Stimulated activated CD4-positive, alpha-beta T cell treated with anti-CD3 and anti-CD28 coated beads, Interleukin-1b, Interleukin-23, amount 100 ng/mL, for 4 hours (primary cell): ENCODE measurements around the gene RCN2.
"Not testable (repeated sequence)": the region's sequence is repeated elsewhere in the genome, so short reads cannot be mapped to it uniquely, and the experiment has no call there.

Experiments
- DNase-seq, 2 donors: peaks; one replicate each; pipeline ENCODE4 v3.0.0-alpha.2; 2020; ENCODE audit warnings: low read depth in 2 of 2

RCN2 gene, protein sequence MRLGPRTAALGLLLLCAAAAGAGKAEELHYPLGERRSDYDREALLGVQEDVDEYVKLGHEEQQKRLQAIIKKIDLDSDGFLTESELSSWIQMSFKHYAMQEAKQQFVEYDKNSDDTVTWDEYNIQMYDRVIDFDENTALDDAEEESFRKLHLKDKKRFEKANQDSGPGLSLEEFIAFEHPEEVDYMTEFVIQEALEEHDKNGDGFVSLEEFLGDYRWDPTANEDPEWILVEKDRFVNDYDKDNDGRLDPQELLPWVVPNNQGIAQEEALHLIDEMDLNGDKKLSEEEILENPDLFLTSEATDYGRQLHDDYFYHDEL

DNA sequence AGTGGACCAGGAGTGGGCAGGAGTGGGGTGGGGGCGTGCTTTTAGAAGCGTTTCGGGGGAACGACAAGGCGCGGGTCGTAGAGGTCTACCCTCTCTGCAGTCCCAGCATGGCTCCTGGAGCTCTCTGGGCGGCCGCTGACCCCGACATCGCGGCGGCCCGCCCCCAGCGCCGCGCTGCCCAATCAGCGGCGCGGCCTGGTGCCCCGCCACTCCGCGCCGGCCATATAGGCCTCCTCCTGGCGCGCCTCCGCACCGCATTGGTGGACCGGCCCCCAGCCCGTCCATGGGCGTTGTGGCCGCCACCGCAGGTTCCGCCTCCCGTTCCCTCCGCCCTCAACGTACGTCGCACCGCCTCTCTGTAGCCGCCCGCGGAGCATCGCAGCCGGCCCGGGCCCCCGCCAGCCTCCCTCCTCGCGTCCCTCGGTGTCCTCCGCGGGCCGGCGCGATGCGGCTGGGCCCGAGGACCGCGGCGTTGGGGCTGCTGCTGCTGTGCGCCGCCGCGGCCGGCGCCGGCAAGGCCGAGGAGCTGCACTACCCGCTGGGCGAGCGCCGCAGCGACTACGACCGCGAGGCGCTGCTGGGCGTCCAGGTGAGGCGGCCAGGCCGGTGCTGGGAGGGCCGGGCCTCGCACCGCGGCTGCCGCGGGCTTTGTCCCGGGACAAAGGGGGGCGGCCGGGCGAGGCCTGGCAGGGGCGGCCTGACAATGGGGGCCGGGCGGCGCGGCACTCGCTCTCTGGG lies at the start of gene RCN2:
Gene RCN2 (plus strand): TSS at position 353 of the 738 bp plus-strand sequence. CDS start 93 bp downstream, at position 446.
- peak; percentile 77 to 87 for DNase-seq

DNA sequence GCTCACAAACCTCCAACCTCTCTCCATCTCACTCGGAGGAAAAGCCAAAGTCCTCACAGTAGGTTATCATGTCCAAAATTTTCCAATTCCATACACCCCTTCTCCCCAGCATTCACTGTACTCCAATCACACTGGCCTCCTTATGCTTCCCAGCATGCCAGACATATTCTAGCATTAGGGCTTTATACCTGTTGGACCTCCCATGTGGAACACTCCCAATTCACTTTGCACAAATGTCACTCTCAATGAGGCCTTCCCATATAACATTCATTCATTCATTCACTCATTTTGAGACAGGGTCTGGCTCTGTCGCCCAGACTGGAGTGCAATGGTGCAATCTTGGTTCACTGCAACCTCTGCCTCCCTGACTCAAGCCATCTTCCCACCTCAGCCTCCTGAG lies 46.3 kb upstream of the RCN2 start:
- DNase-seq = no peak

DNA sequence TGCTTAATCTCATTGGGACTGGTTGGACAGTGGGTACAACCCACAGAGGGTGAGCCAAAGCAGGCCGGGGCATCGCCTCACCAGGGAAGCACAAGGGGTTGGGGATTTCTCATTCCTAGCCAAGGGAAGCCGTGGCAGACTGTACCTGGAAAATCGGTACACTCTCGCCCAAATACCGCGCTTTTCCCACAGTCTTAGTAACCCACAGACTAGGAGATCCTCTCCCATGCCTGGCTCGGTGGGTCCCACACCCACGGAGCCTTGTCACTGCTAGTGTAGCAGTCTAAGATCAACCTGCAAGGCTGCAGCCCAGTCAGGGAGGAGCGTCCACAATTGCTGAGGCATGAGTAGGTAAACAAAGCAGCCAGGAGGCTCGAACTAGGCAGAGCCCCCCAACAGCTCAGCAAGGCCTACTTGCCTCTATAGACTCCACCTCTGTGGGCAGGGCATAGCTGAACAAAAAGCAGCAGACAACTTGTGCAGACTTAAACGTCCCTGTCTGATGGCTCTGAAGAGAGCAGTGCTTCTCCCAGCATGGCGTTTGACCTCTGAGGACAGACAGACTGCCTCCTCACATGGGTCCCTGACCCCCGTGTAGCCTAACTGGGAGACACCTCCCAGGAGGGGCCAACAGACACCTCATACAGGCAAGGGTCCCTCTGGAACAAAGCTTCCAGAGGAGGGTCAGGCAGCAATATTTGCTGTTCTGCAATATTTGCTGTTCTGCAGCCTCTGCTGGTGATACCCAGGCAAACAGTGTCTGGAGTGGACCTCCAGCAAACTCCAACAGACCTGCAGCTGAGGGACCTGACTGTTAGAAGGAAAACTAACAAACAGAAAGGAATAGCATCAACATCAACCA lies 44.0 kb upstream of the RCN2 start:
- not testable (repeated sequence) for DNase-seq

DNA sequence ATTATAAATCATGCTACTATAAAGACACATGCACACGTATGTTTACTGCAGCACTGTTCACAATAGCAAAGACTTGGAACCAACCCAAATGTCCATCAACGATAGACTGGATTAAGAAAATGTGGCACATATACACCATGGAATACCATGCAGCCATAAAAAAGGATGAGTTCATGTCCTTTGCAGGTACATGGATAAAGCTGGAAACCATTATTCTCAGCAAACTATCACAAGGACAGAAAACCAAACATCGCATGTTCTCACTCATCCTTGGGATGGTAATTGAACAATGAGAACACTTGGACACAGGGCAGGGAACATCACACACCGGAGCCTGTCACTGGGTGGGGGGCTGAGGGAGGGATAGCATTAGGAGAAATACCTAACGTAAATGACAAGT lies 38.7 kb upstream of the RCN2 start:
- DNase-seq = not testable (repeated sequence)

DNA sequence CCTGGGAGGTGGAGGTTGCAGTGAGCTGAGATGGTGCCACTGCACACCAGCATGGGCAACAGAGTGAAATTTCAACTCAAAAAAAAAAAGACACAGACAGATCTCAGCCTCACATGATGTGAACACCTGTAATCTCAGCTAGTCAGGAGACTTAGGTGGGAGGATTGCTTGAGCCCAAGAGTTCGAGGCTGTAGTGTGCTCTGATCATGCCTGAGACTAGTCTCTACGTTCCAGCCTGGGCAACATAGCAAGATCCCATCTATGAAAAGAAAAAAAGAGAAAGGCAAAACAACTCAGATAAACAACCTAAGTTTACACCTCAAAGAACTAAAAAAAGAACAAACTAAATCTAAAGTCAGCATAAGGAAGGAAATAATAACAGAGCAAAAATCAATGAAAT lies 37.4 kb upstream of the RCN2 start:
- no peak for DNase-seq

DNA sequence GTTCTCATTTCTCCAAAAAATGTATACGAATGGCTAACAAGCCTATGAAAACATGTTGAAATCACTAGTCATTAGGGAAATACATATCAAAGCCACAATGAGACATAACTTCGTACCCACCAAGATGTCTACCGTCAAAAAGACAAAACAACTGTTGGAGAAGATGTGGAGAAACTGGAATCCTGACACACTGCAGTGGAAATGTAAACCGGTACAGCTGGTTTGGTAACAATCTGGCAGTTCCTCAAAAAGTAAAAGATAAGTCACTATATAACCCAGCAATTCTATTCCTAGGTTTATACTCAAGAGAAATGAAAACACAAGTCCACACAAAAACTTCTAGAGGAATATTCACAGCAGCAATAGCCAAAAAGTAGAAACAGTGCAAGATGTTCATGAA lies 33.4 kb upstream of the RCN2 start:
- DNase-seq = no peak

DNA sequence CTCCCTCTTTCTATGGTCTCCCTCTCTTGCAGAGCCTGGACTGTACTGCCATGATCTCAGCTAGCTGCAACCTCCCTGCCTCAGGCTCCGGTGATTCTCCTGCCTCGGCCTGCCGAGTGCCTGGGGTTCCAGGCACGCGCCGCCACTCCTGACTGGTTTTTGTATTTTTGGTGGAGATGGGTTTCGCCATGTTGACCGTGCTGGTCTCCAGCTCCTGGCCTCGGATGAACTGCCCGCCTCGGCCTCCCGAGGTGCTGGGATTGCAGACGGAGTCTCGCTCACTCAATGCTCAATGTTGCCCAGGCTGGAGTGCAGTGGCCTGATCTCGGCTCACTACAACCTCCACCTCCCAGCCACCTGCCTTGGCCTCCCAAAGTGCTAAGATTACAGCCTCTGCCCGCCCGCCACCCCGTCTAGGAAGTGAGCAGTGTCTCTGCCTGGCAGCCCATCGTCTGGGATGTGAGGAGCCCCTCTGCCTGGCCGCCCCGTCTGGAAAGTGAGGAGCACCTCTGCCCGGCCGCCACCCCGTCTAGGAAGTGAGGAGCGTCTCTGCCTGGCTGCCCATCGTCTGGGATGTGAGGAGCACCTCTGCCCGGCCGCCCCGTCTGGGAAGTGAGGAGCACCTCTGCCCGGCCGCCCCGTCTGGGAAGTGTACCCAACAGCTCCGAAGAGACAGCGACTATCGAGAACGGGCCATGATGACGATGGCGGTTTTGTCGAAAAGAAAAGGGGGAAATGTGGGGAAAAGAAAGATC lies 32.2 kb upstream of the RCN2 start:
- DNase-seq = not testable (repeated sequence)

DNA sequence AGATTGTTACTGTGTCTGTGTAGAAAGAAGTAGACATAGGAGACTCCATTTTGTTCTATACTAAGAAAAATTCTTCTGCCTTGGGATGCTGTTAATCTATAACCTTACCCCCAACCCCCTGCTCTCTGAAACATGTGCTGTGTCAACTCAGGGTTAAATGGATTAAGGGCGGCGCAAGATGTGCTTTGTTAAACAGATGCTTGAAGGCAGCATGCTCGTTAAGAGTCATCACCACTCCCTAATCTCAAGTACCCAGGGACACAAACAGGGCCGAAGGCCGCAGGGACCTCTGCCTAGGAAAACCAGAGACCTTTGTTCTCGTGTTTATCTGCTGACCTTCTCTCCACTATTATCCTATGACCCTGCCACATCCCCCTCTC lies 31.6 kb upstream of the RCN2 start:
- DNase-seq = not testable (repeated sequence)

DNA sequence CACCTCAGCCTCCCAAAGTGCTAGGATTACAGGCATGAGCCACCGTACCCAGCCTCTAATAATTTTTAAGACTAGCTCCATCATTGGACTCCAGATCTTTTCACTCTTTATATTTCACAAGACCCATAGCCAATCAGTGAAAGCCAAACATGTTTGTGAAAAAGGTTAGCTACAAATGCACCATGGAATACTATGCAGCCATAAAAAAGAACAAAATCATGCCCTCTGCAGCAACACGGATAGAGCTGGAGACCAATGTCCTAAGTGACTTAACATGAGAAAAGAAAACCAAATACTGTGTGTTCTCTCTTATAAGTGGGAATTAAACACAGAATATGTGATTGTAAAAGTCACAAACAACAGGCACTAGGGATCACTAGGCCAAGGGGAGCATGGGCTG lies 29.6 kb upstream of the RCN2 start:
- no peak for DNase-seq

DNA sequence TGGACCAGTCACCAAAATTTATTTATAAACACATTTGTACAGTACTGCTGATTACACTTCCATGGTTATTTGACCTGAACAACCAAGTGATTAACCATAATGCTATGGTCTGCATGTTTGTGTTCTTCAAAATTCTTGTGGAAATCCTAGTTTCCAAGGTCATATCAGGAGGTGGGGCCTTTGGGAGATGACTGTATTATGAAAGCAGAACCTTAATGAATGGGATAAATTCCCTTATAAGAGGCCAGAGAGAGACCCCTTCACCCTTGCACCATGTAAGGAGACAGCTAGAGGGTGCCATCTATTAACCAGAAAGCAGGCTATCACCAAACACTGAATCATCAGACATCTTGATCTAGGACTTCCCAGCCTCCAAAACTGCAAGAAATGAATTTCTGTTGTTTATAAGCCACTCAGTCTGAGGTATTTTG lies 28.3 kb upstream of the RCN2 start:
- peak in 1 of 2 donors; percentile 3 for DNase-seq

DNA sequence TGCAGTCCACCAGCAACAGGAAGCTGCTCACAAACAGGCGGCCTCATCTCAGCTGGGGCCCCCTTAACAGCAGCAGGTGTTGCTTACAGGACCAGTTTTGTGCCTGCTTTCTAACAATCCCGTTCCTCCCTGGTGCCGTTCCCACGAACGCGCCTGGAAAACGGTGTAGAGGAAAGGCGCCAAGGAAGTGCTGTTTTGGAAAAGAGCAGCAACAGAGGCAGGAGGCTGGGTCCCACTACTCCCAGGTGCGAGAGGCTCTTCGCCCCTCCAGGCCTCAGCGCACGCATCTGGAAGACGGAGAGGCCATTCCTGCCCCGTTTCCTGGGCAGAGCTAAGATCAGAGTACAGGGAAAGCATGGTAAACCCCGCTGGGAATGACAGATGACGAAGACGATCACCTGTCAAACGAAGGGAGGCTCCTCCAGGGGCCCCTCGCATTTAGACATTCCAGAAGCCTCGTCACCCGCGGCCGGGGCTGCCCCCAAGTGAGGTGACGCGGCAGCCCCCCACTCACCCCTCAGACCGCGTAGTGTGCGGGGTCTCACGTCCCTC lies 27.0 kb upstream of the RCN2 start:
- peak; percentile 3 for DNase-seq

DNA sequence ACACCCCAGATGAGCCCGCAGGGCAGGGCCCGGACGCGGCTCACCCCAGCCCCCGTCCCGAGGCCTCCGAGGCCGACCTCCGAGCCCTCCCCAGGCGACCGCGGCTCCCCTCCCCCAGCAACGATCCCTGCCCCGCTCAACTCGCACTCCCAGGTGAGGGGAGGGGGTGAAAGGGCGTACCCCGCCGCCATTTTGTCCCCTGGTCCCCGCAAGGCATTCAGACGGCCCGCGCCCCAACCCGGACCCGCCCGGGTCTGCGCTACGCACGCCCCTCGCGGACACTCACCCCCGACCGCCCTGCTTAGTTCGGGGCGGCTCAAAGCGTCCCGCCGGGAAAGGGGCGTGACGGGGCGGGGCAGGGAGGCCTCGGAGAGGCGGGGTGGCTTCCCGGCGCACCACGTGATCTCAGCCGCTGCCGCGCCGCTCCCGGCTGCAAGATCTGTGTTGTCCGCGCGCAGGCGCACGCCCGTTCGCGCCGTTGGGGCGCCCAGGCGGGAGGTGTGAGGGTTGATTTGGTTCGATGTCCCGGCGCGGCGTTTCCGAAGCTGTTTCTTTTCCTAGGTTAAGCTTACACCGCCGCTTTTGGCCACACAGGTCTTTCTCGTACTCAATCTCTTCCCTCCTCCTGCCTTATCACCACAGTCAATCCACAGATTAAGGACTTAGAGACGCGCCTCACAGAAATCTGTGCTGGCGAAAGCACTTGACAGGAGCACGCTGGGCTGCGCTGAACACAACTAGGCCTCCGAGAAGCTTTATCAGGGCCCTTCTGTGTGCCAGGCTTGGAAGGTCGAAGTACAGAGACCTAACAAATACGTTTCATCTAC lies 26.3 kb upstream of the RCN2 start, which contains the start of gene SCAPER:
Gene SCAPER (minus strand): TSS at position 328 of the 827 bp plus-strand sequence. CDS start 21,523 bp downstream, outside the sequence.
- DNase-seq = peak; percentile 81 to 92

DNA sequence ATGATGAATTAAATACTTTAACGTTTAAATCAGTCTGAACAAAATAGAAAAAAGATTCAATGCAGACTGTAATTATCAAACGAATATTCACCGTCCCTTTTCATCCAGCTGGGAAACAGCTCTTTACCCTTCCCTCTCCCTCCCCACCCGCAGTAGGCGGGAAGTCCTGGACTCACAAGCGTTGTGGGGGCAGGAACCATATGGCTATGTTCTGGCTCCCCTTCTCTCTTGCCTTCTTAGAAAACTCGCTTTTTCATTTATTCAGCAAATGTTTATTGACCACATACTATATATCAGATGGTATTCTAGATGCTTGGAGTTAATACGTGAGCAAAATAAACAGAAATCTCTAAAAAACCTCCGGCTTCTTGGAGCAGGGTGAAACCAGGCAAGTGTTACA lies 25.7 kb upstream of the RCN2 start:
- no peak for DNase-seq

DNA sequence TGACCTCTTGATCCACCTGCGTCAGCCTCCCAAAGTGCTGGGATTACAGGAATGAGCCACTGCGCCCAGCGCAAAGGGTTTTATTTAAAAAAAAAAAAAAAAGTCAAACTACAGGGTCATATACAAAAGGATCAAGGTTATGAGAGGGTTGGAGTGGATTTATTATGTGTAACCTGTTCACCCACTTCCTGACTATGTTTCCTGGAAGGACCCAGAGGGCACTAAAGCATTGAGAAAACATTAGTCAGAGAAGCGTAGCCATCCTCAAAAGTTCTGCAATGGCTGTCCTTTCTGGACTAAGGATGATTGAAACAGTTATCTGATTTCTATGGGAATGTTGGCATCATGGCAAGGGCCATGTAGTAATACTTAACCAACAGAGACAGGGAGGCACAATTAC lies 19.1 kb upstream of the RCN2 start:
- no peak for DNase-seq

DNA sequence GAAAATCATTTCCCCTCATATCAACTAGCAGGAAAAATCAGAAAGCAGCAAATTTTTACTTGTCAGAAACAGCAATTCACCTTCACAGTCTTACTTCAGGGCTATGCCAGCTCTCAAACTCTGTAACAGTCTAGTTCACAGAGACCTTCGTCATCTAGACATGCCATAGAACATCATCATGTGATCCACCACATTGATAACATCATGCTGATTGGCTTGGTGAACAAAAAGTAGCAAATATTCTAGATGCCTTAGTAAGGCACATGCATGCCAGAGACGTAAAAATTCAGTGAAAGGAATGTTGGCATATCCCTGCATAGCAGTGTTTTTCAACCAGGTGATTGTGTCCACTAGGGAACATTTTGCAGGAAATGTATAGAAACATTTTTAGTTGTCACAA lies 17.8 kb upstream of the RCN2 start:
- DNase-seq = no peak

DNA sequence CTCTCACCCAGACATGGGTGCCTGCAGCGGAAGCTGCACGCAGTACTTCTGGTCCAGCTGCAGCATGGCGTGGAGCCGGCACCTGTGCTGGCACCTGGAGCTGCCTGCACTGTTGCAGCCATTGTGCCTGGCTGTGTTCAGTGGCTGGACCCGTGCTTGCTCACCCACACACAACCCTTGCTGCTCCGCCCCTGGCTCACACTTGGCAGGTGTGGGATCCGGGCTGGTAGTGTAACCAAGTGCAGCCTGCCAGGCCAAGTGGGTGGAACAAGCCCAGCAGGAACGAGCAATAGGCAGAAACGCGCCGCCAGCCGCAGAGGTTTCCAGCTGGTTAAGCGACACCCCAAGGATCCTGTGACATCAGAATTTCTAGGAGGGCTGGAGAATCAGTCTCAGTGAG lies 15.2 kb upstream of the RCN2 start:
- DNase-seq = no peak

DNA sequence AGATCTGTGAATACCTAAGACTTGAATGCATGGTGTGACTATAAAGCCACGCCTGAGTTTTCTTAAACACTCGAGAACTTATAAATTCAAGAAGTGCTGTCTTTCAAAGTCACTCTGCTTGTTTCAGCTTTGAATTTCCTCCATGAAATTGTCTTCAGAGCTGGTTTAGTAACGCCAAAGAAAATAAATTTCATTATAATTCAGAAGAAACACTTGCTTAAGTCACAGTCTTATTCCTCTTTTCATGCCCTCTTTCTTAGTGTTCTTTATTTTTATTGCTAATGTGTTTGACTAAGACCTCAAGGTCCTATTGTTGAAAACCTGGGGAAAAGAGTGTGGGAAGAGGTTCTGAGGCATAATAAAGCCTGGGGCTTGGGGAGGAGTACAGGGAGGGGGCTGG lies 3.3 kb upstream of the RCN2 start:
- DNase-seq = no peak

DNA sequence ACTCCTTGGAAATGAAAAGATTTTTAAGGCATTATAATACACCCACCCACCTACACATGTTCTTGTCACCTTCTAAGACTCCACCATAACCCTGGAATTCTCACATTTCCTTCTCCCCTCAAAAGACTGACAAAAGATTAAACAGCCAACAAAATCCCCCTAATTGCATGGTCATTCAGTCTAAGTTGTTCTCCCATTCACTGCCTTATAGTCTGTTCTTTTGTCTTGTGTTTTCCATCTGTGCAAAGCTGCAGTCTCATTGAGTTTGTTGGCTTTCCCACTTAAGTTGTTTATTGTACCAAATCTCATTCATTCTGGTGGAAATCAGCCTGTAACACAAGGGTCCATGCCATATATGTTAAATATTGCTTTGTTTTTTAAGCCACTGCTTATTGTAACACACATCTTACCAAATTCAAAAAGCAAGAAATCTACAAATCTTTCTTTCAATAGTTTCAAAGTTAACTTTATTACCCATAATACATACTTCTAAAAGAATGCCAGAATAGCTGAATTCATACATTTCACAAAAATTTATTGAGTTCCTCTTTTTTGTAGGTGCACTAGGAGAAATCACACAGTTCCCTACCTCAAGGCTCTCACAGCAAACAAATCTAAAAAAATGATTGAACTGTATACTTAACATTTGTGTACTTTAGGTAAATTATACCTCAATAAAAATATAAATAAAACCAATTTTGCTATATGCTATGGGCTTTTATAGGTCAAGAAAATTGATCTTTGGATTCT lies 2.4 kb upstream of the RCN2 start:
- no peak for DNase-seq

DNA sequence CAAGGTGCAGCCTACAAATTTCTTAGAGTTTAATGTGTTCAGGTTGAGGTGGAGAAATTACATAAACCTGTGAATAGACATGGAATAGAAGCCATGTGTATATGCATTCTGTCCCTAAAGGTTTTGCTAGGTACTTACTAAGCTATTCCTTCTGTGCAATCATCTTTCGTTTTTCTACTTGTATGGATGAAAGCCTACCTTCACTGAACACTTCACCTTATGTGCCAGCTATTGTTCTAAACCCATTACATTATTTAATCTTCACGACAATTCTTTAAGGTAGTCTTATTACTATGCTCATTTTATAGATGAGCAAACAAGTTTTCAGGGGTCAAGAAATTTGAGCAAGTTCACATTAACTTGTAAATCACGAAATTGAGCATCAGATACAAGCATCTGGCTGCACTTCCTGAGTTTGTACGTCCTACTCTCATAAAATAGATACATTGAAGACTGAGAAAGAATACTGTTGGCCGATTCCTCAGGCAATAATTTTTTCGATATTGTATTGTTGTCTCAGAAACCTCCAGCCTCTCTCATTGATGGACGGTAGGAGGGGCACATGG lies 635 bp upstream of the RCN2 start:
- DNase-seq = no peak
